ENCODE data around the gene VPS54.
"Not testable (repeated sequence)": the region's sequence is repeated elsewhere in the genome, so short reads cannot be mapped to it uniquely, and the experiment has no call there.

Gene VPS54

DNA sequence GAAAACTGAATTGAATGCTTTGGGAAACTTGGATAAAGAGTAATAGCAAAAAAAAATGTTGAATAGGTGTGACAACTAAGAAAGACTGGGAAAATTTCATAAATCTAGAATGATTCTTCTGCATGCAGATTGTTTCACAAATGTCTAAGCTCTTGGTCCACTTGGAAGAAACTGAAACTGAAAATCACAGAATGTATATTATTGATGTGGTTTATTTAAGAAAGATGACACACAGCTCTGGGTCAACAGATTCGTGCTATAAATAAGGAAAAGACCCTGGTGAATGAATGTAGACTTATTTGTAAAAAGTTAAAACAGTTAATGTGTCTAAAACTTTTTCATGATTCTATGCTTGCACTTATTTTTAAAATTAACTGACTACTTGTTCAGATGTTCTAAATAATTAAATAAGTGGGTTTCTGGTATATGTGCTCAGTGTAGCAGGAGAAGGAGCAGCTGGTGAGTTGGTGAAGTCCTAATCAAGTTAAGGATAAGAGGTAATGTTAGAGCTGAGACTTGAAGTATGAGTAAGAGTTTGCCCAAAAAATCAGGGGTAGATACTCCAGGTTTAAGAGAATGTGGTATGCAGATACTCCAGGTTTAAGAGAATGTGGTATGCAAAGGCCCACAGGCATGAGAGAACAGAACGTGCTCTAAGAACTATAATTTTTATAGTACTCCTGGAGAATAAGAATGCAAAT, 153.1 kb downstream of the VPS54 start:
- DNase-seq = no peak

DNA sequence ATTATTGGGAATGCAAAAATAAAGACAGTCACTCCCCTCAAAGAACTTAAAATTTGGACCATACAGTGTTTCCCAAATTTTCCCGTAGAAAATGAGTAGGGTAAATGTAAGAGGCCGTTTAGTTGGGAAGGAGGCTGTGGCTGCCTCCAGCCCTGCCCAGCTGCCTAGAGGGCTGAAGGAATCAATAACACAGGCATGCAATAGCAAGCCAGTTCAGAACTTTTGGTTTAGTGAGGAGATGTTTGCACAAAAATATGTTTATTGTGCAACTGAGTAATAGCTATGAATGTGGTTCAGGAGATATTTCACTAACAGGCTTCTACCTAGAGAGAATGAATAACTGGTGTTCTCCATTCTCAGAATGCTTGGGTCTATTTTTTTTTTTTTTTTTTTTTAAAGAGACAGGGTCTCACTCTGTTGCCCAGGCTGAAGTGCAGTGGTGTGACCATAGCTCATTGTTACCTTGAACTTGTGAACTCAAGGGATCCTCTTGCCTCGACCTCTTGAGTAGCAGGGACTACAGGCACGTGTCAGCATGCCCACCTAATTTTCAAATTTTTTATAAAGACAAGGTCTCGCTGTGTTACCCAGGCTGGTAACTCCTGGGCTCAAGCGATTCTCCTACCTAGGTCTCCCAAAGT, 153.9 kb downstream of the VPS54 start:
- no peak for DNase-seq

DNA sequence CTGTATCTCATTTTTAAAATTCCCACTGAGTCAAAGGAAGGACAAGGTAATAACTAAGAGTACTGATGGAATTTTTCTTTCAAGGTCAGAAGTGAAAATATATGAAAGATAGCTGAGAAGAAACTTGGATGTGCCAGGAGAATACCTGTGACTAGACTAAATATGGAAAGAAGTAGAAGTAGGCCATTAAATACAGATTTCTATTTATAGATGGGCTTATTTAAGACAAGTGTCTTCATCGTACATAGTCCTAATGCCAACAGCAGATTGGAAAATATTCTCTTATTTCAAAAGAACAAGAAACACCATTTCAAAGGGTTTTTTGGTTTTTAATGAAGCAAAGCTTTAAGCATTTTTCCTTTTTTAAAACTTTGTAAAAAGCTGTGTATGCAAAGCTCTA, 155.5 kb downstream of the VPS54 start:
- DNase-seq = no peak

DNA sequence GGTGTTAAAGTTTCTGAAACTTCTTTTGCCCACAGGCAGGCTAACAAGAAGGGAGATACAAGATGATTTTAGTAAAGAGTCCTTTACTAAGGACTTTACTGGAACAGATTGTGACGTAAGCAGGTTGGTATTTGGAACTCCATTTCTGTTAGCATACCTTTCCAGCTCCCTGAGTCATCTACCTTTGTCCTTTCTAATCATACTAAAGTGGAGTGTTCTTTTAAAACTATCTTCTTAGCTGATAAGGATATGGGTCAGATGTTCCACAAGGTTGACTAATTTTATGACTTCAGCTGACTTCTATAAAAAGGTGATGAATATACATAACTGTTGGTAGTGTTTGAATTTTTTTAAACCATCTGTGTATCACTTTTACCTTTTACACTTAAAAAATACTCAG, 156.4 kb downstream of the VPS54 start:
- no peak for DNase-seq

DNA sequence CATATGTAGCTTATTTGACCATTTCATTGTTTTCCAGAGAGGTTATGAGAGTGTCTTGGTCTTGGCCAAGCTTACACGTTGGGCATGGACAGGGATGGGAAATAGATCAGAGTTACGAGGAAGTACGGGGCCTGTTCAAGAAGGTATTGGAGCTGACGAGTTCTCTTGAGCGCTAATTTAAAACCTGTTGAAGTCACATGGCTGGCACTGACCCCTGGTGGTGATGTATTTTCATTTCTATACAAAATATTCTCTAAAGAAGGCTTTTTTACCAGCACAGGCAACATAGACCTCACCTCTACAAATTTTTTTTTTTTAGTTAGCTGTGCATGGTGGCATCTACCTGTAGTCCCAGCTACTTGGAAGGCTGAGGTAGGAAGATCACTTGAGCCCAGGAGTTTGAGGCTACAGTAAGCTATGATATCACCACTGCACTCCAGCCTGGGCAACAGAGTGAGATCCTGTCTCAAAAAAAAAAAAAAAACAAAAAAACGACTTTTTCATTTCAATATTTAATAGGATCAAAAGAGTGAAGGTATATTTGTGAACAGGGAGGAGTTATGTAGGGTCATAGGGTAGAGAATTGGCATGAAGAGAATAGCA, 157.9 kb downstream of the VPS54 start:
- peak; percentile 66 for DNase-seq

DNA sequence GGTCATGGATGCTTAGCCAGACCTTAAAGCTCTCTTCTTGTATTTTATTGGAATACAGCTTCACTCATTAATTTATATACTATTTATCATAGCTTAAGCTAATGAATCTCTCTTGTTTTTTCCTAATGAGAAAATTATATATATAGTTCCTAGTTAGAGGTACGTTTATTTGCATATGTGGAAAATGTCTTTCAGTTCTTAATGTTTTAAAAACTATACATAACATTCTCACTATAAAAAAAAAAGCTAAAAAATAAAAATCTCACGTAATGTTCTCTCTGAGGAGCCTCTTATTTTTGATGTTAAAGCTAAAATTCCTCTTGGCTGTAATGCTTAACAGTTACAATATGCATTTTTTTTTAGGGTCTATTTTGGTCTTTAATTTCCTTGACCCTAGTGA, 160.9 kb downstream of the VPS54 start:
- DNase-seq = no peak

DNA sequence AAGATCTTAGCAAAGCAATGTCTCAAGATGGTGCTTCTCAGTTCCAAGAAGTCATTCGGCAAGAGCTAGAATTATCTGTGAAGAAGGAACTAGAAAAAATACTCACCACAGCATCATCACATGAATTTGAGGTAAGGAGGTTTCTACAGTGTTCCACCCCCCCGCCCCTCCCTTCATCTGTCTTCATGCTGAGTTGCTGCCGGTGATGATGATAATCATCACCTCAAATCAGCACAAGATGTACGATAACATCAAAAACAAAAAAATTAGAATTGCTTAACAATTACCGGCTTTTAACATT, 163.0 kb downstream of the VPS54 start:
- DNase-seq = peak; percentile 79

DNA sequence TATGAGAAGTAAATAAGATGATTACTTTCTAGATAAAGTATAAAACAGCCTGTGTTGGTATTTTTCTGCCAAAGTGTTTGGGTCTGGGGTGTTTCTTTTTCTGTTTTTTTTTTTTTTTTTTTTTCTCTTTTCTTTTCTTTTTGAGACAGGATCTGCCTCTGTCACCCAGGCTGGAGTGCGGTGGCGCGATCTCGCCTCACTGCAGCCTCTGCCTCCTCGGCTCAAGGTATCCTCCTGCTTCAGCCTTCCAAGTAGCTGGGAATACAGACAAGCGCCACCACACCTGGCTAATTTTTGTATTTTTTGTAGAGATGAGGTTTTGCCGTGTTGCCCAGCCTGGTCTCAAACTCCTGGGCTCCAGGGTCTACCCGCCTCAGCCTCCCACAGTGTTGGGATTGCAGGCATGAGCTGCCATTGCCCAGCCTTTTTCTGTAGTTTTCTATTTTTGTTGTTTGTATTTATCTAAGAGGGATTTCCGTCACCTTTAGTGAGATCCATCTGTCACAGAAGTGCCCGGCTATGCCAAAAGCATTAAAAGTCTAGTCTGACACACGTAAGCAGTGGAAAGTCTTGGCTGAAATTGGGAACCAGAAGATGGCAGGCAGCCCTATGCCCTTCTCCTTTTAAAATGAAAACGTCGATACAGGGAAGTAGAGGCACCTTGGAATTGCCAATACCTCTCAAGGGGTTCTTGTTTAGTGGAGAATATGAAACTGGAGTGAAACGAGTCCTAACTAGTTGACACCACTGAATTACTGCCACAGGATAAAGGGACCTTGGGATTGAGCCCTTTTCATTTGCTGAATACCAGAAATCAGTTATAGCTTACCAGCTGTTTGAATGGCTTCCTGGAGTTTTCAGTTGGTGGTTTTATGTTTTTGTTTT, 163.6 kb downstream of the VPS54 start:
- no peak for DNase-seq

DNA sequence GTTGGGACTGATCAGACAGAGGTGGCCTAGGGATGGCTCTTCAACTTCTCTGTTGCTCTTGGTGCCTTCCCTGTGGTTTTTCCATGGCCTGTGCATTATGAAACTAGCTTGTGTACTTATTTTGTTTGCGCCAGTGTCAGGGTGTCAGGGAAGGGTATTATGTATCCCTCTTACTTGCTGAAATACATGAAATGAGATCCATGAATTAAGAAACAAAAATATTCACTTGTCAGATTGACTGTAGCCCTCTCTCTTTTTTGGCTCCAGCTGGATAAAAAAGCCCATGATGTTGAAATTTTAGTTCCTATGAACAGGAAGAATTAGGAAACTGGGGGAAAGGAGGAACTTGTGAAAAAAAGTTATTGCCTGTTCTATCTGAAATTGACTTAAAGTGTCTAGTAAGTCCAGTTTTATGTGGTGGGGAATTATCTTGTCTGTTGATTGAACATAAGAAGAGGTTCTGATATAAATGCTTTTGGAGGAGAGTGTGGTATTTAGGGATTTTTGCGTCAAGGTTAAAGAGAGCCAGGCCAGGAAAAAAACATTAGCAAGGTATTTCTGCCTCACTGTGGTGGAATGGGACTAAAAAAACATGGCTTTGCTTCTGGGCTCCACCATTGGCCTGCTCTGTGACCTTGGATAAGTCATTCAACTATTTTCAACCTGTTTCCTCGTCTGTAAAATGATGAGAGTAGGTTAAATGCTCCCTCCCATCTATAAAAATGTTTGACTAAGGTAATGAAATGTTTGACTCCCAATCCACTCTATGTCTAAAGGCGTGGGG, 165.5 kb downstream of the VPS54 start:
- DNase-seq = no peak

DNA sequence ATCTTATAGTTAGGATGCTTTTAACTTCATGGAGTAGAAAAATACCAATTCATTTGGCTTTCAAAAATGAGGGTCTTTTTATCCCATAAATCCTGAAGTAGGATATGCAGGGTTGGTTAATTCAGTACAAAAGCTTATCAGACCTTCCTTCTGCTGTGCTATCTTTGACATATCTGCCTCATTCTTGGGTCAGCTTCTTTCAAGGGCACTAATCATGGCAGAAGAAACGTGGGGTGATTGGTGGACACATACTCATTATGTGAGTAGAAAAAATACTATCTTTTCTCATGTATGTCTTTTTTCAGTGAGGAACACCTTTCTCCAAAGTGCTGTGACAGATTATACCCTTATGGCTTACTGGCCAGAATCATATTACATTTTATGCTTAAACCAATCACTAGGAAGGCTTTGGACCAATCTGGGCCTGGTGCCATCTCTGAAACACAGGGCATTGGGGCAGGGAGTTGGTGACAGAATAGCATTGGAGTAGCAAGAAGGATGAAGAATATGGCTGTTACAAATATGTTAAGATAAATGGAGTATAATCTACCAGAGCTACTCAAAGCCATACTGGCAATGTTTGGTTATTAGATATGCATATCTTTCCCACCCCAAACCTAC, 167.4 kb downstream of the VPS54 start:
- no peak for DNase-seq

DNA sequence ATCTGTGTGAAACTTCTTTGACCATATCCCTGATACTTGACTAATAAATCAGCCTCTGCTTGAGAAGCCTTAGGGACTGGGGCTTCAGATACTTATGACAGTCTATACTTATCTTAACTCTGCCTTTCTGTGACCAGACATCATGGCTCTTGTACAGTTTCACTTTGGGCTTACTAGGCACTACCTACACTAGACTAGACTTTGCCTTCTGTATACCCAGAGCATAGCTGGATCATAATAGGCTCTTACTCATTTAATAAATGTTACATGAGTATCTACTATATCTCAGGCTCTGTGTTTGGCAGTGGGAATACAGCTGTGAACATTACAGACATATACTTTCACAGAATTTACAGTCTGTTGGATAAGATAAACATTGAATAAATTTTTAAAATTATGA, 168.6 kb downstream of the VPS54 start:
- DNase-seq = no peak

DNA sequence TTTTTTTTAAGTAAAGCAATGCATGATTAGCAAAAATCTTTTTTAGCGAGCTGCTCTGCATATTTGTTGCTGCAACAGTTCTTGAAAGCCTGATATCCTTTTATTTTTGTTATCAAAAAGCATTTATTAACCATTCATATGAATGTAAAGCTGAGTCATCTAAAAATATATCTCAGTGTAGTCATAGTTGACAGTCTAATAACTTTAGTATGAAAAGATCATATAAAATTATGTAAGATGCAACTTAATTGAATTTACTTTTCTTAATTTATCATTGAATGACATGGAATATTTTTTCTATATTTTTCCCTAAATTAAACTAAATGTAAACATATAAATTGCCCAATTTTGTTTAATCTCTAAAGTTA, 169.0 kb downstream of the VPS54 start:
- no peak for DNase-seq

DNA sequence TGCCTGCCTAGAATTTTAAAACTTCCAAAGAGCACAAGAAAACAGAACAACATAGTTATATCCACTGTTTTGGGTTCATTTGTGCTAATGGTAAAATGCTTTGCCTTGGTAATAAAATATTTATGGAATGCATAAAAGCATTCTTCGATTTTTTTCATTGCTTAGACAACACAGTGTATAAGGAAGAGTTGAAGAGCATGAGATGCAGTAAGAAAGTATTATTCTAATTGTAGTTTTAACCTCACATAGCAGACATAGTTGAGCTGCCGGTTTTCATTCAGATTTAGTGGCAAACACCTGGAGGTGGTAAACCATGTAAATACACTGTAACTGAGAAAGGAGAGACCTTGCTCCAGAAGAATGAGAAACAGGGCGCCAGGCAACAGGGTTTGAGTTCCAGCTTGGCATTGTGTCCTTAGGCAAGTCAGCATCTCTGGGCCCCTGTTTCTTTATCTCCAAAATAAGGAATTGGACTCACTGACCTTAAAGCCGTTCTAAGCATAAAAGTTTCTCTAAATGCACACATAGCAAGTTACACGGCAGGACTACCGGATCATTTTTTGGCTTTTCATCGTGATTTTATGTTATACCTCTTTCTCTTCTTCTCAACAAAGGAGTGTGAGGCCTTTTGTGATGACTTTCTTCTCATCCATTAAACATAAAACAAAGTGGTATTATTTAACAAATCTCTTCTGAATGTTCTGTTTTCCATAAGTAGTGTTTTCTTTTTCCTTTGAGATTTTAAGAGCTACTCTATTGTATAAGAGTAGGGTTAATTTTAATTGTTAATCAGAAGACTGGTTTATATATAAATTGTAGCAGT, 169.6 kb downstream of the VPS54 start:
- DNase-seq = no peak

DNA sequence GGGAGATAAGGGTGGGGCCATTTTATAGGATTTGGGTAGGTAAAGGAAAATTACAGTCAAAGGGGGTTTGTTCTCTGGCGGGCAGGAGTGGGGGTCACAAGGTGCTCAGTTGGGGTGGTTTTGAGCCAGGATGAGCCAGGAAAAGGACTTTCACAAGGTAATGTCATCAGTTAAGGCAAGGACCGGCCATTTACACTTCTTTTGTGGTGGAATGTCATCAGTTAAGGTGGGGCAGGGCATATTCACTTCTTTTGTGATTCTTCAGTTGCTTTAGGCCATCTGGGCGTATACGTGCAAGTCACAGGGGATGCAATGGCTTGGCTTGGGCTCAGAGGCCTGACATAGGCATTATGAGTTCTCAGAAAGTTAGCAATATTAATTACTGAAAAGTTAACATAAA, 171.7 kb downstream of the VPS54 start:
- not testable (repeated sequence) for DNase-seq

DNA sequence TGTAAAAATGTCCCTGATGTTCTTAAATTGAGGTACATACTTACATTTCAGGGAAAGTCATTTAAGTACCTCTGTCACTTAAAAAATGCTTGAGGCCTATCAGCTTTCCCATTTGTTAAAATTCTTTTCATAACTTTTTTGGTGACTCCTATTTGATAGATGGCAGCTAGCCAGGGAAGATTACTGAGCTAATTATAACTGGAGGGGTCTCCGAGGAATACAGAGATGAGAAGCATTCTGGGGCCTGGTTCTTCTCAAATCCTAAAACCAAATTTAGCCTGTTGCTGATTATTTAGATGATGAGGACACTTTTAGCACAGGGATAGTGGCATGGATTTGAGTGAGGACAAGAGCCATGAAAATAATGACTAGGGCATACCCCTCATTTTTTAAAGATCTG, 172.7 kb downstream of the VPS54 start:
- DNase-seq = no peak

DNA sequence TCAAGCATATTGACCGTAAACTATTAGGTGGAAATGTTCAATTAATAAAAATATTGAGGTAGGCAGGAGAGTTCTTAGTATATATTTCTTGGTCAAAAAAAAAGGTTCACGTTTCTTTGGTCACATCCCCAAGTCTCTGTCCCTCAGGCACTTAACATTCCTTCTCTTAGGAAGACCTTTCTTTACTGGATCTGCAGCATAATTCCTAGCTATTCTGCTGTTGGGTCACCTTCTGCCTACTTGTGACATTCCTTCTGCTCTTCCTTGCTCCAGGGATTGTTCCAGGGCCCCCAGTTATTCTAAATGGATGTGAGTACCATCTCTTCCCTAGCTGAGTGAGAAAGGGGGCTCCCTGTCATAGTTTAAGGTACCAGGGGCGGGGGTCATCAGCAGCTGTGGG, 173.4 kb downstream of the VPS54 start:
- DNase-seq = no peak

DNA sequence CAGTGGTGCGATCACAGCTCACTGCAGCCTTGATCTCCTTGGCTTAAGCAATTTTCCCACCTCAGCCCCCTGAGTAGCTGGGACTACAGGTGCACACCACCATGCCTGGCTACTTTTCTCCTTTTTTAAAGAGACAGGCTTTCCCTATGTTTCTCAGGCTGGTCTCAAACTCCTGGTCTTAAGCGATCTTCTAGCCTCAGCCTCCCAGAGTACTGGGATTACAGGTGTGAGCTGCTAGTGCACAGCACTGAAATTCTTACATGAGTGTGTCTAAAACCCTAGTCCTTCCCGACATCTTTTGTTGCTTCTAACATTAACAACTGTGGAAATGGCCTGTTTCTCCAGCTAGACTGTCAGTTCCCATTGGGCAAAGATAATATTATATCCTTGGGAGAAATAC, 174.6 kb downstream of the VPS54 start:
- DNase-seq = no peak

DNA sequence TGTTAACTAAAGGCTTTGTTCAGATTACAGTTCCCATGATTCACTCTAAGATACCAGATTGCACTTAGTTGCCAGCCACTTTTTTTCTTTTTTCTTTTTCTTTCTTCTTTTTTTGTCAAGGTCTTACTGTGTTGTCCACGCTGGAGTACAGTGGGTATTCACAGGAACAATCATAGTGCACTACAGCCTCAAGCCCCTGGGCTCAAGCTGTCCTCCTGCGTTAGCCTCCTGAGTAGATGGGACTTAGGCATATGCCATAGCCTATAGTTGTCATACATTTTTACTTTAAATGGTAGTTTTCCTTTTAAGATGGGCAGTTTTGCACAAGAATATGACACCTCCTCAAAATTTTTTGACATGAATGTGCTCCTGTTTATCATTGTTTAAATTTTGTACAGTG, 175.4 kb downstream of the VPS54 start:
- DNase-seq = no peak

DNA sequence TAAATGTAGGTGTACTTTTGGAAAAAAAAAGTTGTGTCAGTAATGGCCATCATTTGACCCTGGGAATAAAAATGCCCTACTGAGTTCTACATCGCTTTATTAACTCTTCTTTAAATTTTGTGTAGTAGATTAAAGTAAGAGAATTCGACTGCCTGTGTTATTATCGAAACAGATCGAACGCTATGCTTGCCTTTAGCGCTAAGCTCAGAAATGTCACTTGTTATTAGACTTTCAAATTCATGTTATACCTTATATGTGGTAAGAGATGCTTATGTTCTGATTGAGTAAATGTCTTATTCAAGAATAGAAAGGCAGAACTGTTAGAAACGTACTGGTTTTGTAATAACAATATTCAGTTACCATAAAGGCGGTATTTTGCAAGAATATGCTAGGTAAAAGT, 176.1 kb downstream of the VPS54 start:
- DNase-seq = no peak

DNA sequence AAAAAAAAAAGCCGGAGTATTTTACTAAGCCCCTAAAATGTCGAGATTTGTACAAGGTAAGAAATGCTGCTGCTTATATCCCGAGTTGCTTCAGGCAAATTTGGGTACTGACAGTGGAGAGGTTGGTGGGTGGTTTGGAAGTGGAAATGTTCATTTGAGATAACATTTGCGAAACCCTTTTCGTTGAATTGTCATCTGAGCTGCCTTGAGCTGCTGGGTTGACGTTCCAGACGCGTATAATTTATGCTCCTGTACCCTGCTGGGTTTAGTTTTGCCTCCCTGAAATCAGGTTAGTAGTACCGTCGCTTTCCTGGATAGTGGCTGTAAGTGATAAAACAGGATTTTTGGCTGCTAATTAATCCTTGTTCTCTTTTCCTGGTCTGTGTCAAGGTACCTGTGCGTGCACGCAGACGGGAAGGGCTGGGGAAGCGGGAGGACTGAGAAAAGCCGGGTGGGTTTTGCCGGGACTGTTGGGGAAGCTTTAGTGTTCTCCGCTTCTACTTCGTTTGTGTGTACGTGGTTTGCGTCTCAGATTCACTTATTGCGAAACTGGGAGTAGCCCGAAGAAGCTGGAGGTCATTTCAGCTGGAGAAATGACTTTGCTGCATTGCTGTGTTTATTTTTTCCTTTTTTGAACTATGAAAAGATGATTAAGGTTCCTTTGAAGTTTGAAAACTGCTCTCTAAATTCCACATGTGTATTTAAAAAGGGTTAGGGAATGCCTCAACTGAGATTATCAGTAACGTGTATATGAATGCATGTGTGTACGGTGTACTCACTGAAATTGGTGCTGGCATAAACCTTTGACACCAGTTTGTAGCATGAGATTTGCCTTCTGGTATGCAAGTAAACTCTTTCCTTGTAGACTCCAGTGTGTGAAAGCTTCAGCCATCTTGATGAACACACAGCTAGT, 176.8 kb downstream of the VPS54 start:
- DNase-seq = no peak
